Transverse colon (tissue), 4 donors: Measurements from ENCODE around the gene OR56A3. TPM values are rescaled to one million over a fixed set of nuclear protein-coding genes. Genes with fewer than 3 reads are reported as not detected.

Experiments used
- DNase-seq: peaks from one replicate; pipeline ENCODE4 v3.0.0-alpha.2; 2019
- H3K27ac ChIP-seq, 4 donors: fragments of 200-600 bp; sonication (generic); 2 replicates each; pipeline ENCODE4 v1.5.1; 2016 to 2018; ENCODE audit warnings: inconsistent platforms in 4 of 4
- H3K27me3 ChIP-seq: fragments of 200-600 bp; sonication (generic); 2 replicates; pipeline ENCODE4 v1.5.1; 2017; ENCODE audit warnings: inconsistent platforms
- H3K36me3 ChIP-seq, 4 donors: fragments of 200-600 bp; sonication (generic); 2 replicates each; pipeline ENCODE4 v1.5.1; 2017 to 2019; ENCODE audit warnings: inconsistent platforms in 4 of 4
- H3K4me1 ChIP-seq, 4 donors: fragments of 200-600 bp; sonication (generic); 2 replicates each; pipeline ENCODE4 v1.5.1; 2017 to 2020; ENCODE audit warnings: inconsistent platforms in 4 of 4
- H3K4me3 ChIP-seq, 4 donors: fragments of 200-600 bp; sonication (generic); 1 replicate in 1 of 4; 2 replicates in 3 of 4; pipeline versions ENCODE4 v1.5.1 to v1.6.1; 2017 to 2019; ENCODE audit warnings: inconsistent platforms in 4 of 4
- H3K9me3 ChIP-seq, 2 donors: fragments of 200-600 bp; sonication (generic); 2 replicates each; pipeline ENCODE4 v1.5.1; 2017 to 2019; ENCODE audit warnings: inconsistent platforms in 2 of 2
- EP300 ChIP-seq: sonication (generic); formaldehyde crosslinking; IDR thresholded peaks from one replicate; pipeline ENCODE4 v1.6.1; 2017; ENCODE audit warnings: antibody characterized with exemption, low read depth
- POLR2A ChIP-seq: fragments of 450-650 bp; IDR thresholded peaks from one replicate; pipeline ENCODE4 v1.6.1; 2016; ENCODE audit warnings: antibody characterized with exemption, mild to moderate bottlenecking, moderate library complexity
- POLR2AphosphoS5 ChIP-seq, 3 donors: sonication (generic); formaldehyde crosslinking; IDR thresholded peaks; one replicate each; pipeline ENCODE4 v1.6.1; 2016; ENCODE audit warnings: antibody characterized with exemption in 3 of 3
- WGBS, 2 donors: methylation state at CpG; one replicate each; pipeline ENCODE4 v1.1.5; 2018; ENCODE audit warnings: low coverage in 1 of 2; 5-methylcytosine and 5-hydroxymethylcytosine counted together
- in situ Hi-C, 4 donors: fragments of 200-750 bp; cut with MboI; loops; one replicate each; pipeline versions ENCODE4 v1.15.0 to v1.15.1; 2017; ENCODE audit warnings: low sequenced_read_pairs in 3 of 4, low pct_ligation_motif_present in 1 of 4, low pct_unique_long_range_greater_than_20kb in 1 of 4
- intact Hi-C: fragments of 100-400 bp; cut with DNase I; formaldehyde crosslinking; loops from one replicate; pipeline ENCODE4 v1.15.1; 2023; ENCODE audit warnings: low total_unique reads
- total RNA-seq, 4 donors: library from RNA; depleted of rRNA; stranded (reverse); fragments of >200 nt; gene quantifications; one replicate each; pipeline ENCODE4 v1.1.0, GENCODE V29; 2016
- TF ChIP-seq, protein P1 (sequence below), 5 experiments: fragments of 200-600 bp in 3 of 5; fragments of 450-650 bp in 2 of 5; sonication (generic) in 3 of 5; IDR thresholded peaks; 1 replicate in 2 of 5; 2 replicates in 3 of 5; pipeline ENCODE4 v1.5.1; 2016 to 2017; ENCODE audit warnings: antibody characterized with exemption in 5 of 5, inconsistent platforms in 3 of 5, mild to moderate bottlenecking in 2 of 5, moderate library complexity in 1 of 5

The OR56A3 gene
- total RNA-seq, 4 donors from 2014 or later: not detected

GRCh38 chr11:5929571-5930368 is 12.3 kb upstream of the OR56A3 start:
- Histone ChIP-seq H3K4me1 (no peaks in the 10 kb centered on the region), H3K36me3 (no peaks in the 10 kb centered on the region), H3K9me3 (peaks cover 0 to 3% of the 10 kb centered on the region in 2 donors), H3K4me3 (no peak overlapping the region), H3K27ac (no peak overlapping the region), H3K27me3 (no peaks in the 10 kb centered on the region)
- 77 to 92% methylated on average over 9 to 31 of the region's 31 CpGs for WGBS, 2 donors
- intact Hi-C loops: no loop called here
- TF ChIP-seq POLR2AphosphoS5 (IDR thresholded peaks at IDR 0.05) (no peak), POLR2A (no peak), EP300 (no peak)
- TF ChIP-seq, protein P1, sequence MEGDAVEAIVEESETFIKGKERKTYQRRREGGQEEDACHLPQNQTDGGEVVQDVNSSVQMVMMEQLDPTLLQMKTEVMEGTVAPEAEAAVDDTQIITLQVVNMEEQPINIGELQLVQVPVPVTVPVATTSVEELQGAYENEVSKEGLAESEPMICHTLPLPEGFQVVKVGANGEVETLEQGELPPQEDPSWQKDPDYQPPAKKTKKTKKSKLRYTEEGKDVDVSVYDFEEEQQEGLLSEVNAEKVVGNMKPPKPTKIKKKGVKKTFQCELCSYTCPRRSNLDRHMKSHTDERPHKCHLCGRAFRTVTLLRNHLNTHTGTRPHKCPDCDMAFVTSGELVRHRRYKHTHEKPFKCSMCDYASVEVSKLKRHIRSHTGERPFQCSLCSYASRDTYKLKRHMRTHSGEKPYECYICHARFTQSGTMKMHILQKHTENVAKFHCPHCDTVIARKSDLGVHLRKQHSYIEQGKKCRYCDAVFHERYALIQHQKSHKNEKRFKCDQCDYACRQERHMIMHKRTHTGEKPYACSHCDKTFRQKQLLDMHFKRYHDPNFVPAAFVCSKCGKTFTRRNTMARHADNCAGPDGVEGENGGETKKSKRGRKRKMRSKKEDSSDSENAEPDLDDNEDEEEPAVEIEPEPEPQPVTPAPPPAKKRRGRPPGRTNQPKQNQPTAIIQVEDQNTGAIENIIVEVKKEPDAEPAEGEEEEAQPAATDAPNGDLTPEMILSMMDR (IDR thresholded peaks at IDR 0.05): no peak
- in situ Hi-C loops: no loop called here
- DNase-seq: no peak

GRCh38 chr11:5930614-5931013 is 11.4 kb upstream of the OR56A3 start:
- intact Hi-C loops: no loop called here
- Histone ChIP-seq H3K4me3 (no peak overlapping the region), H3K36me3 (no peaks in the 10 kb centered on the region), H3K9me3 (peaks cover 0 to 1% of the 10 kb centered on the region in 2 donors), H3K27ac (no peak overlapping the region), H3K27me3 (no peaks in the 10 kb centered on the region), H3K4me1 (no peaks in the 10 kb centered on the region)
- in situ Hi-C loops: no loop called here
- TF ChIP-seq POLR2A (no peak), POLR2AphosphoS5 (IDR thresholded peaks at IDR 0.05) (no peak), EP300 (no peak)
- TF ChIP-seq, protein P1 (IDR thresholded peaks at IDR 0.05): no peak
- WGBS, 2 donors: 91% methylated on average over 18 of the region's 19 CpGs; no CpG with 5 or more reads in 1 of the 2 donors
- DNase-seq: no peak

DNA sequence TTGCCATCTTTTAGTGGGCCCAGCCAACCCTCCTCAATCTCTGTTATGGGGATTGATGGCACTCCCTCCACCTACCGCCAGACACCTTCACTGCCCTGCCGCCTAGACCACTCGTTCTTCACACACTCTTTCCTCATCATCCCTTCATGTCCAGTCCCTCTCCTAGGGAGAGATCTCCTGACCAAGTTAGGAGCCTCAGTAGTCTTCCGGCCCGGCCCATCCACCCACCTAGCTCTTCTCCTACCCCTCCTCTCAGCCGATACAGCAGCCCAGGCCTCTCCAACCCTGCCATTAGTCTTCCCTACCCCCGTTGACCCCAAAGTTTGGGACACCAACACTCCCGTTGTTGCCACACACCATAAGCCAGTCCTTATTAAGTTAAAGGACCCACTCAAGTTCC is 11.0 kb upstream of the OR56A3 start:
- no peaks in the 10 kb centered on the region for H3K4me1 ChIP-seq
- H3K27me3 ChIP-seq: no peaks in the 10 kb centered on the region
- TF ChIP-seq, protein P1 (IDR thresholded peaks at IDR 0.05): no peak
- TF ChIP-seq POLR2A (no peak), POLR2AphosphoS5 (IDR thresholded peaks at IDR 0.05) (no peak), EP300 (no peak)
- no peaks in the 10 kb centered on the region for H3K36me3 ChIP-seq
- H3K27ac ChIP-seq: no peak overlapping the region
- WGBS, 2 donors: 91 to 96% methylated on average over 3 to 8 of the region's 8 CpGs
- intact Hi-C loops: no loop called here
- no peak for DNase-seq
- no peak overlapping the region for H3K4me3 ChIP-seq
- H3K9me3 ChIP-seq: no peaks in the 10 kb centered on the region
- in situ Hi-C loops: no loop called here

GRCh38 chr11:5932671-5933070 is 9.4 kb upstream of the OR56A3 start:
- TF ChIP-seq, protein P1 (IDR thresholded peaks at IDR 0.05): no peak
- no peak for TF ChIP-seq EP300
- no peak for TF ChIP-seq POLR2A
- TF ChIP-seq POLR2AphosphoS5 (IDR thresholded peaks at IDR 0.05): no peak
- H3K4me3 ChIP-seq: no peak overlapping the region
- intact Hi-C loops (no loop called here), in situ Hi-C loops (no loop called here)
- no peak overlapping the region for H3K27ac ChIP-seq
- H3K27me3 ChIP-seq: no peaks in the 10 kb centered on the region
- WGBS, 2 donors: 95 to 97% methylated on average over 6 to 11 of the region's 11 CpGs
- no peaks in the 10 kb centered on the region for H3K4me1 ChIP-seq
- H3K36me3 ChIP-seq: no peaks in the 10 kb centered on the region
- DNase-seq: no peak
- H3K9me3 ChIP-seq: no peaks in the 10 kb centered on the region
